K562 (cell line): Measurements from ENCODE around the gene C2orf42. TPM values are rescaled to one million over a fixed set of nuclear protein-coding genes. Genes with fewer than 3 reads are reported as not detected.
A peak's percentile ranks its signal among the peaks of the same experiment; 100 is the strongest.

ENCODE experiments used
- CBX1 ChIP-seq: sonication (generic); IDR thresholded peaks from 2 replicates; pipeline ENCODE4 v1.6.1; 2016; ENCODE audit warnings: antibody characterized with exemption, low read depth, mild to moderate bottlenecking
- CC2D1A ChIP-seq: fragments of 450-650 bp; IDR thresholded peaks from 2 replicates; pipeline ENCODE4 v1.6.1; 2017; ENCODE audit warnings: mild to moderate bottlenecking
- CCAR2 ChIP-seq: fragments of 200-400 bp; formaldehyde crosslinking; IDR thresholded peaks from 2 replicates; pipeline ENCODE4 v1.6.1; 2017; ENCODE audit warnings: mild to moderate bottlenecking, low read depth, low read length
- CHD4 ChIP-seq: fragments of 200-600 bp; sonication (generic); IDR thresholded peaks from 3 replicates; pipeline ENCODE4 v1.6.1; 2012; ENCODE audit warnings: low read depth, mild to moderate bottlenecking, mixed read lengths, low read length, inconsistent platforms; ENCODE audit not compliant: insufficient read depth, insufficient replicate concordance, poor library complexity, severe bottlenecking
- DPF2 ChIP-seq: fragments of 450-650 bp; IDR thresholded peaks from 2 replicates; pipeline ENCODE4 v1.6.1; 2016
- EZH2 ChIP-seq: IDR thresholded peaks from 2 replicates; pipeline ENCODE4 v1.6.1; 2012; ENCODE audit warnings: low read depth, mild to moderate bottlenecking, inconsistent platforms, low read length, borderline replicate concordance
- HES1 ChIP-seq: fragments of 450-650 bp; IDR thresholded peaks from 2 replicates; pipeline ENCODE4 v1.6.1; 2016; ENCODE audit warnings: low read depth, mild to moderate bottlenecking, moderate library complexity
- POLR2G ChIP-seq: fragments of 200-400 bp; formaldehyde crosslinking; IDR thresholded peaks from 2 replicates; pipeline ENCODE4 v1.6.1; 2017; ENCODE audit warnings: low read depth, mild to moderate bottlenecking, antibody characterized with exemption, low read length, moderate library complexity
- RFX7 ChIP-seq: fragments of 250-450 bp; sonication (Bioruptor Pico); IDR thresholded peaks from 2 replicates; pipeline ENCODE4 v1.5.1; 2021; ENCODE audit warnings: mild to moderate bottlenecking
- SETDB1 ChIP-seq: IDR thresholded peaks from one replicate; pipeline ENCODE4 v1.6.1; 2012; ENCODE audit warnings: low read length, control low read depth, inconsistent platforms
- TBP ChIP-seq: optimal IDR thresholded peaks from 2 replicates; pipeline ENCODE3; 2011; ENCODE audit warnings: low read depth, low read length, improper control_type of control experiment
- TEAD2 ChIP-seq: fragments of 450-650 bp; IDR thresholded peaks from 2 replicates; pipeline ENCODE4 v1.6.1; 2016; ENCODE audit warnings: missing genetic modification characterization, control low read depth, missing compliant biosample characterization
- THRB ChIP-seq: fragments of 450-650 bp; formaldehyde crosslinking; conservative IDR thresholded peaks from 2 replicates; pipeline ENCODE4 v1.4.0; 2022; ENCODE audit warnings: mild to moderate bottlenecking, missing genetic modification characterization
- ZNF124 ChIP-seq: sonication (generic); formaldehyde crosslinking; IDR thresholded peaks from 2 replicates; pipeline ENCODE4 v1.8.1; 2022; ENCODE audit warnings: missing genetic modification reagents
- ZNF407 ChIP-seq: fragments of 450-650 bp; IDR thresholded peaks from 2 replicates; pipeline ENCODE4 v1.6.1; 2016; ENCODE audit warnings: low read depth
- polyA plus RNA-seq, 8 experiments: library from polyadenylated mRNA; depleted of rRNA in 4 of 8; stranded (reverse) in 5 of 8; unstranded in 3 of 8; fragments of >200 nt; fragmentation: Nextera tagmentation in 2 of 8; fragmentation: Illumina TruSeq in 1 of 8; extraction: Ambion mirVana in 2 of 8; extraction: Trizol in 1 of 8; gene quantifications; 2 replicates each; pipeline versions ENCODE4 v1.2.1 to v1.2.3, GENCODE V29; 2011 to 2014; ENCODE audit warnings: inconsistent platforms in 1 of 8, missing spikeins in 1 of 8
- total RNA-seq, 7 experiments: library from RNA; depleted of rRNA in 6 of 7; stranded (reverse); fragments of >200 nt in 6 of 7; fragmentation: Illumina TruSeq in 2 of 7; extraction: Trizol in 2 of 7; gene quantifications; 2 replicates each; pipeline versions ENCODE4 v1.2.1 to v1.2.3, GENCODE V29; 2011 to 2021; ENCODE audit warnings: low replicate concordance in 1 of 7

C2orf42 gene
- total and polyA plus RNA-seq, 9 of the 15 experiments (the other 6 are each of a cell fraction or from before 2014, with no cell fraction given) = 4.6 to 10.9 (median 7.5) TPM

- no peak for TF ChIP-seq RFX7 (CRISPR knock-in tag)
- no peak for TF ChIP-seq CCAR2
- no peak for TF ChIP-seq HES1
- no peak for TF ChIP-seq CHD4
- 0 out of 2 replicates have a peak, but pooled peaks have one; percentile 23 for TF ChIP-seq DPF2
- TF ChIP-seq CBX1 = no peak; the same call in 1 of the 2 replicates
- TF ChIP-seq CC2D1A = no peak
- TF ChIP-seq SETDB1 = no peak
- TF ChIP-seq ZNF124 (CRISPR knock-in tag) = no peak
- no peak for TF ChIP-seq TEAD2 (tag)
- TF ChIP-seq TBP = peak; percentile 79
- no peak; the same call in 1 of the 2 replicates for TF ChIP-seq THRB
- TF ChIP-seq ZNF407 = no peak
- peak; percentile 98 for TF ChIP-seq POLR2G
- no peak for TF ChIP-seq EZH2
Measured at GRCh38 chr2:70190418-70191243, at the start of gene C2orf42 (continued).
